Measurements from ENCODE around the gene TMEM175.

The TMEM175 gene

DNA sequence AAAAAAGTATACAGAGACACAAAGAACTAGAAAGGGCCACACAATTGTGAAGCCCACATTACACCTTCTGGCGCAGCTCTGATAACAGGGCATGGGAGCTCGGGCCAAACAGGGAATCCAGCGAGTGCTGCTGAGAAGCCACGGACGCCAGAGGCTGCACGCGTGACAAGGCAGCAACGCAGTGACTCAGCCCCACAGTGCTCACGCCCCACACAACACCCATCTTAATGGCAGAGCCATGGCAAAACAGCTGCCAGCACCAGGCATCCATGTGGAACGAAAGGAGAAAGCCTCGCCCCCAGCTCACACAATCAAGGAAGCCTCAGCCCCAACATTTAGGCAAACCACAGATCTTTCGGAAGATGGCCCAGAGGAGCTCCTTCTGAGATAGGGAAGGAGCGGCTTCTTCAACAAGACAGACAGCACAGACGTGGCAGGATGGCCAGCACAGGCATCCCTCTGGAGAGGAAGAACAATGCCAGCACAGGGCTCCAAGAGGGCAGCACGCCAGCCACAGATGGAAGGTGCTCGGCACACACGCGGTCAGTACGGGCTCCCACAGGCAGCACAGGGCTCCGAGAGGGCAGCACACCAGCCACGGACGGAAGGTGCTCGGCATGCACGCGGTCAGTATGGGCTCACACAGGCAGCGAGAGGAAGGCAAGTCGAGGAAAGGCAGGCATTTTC is 33.2 kb upstream of the TMEM175 start:
- DNase-seq (ENCODE audit: low spot score): no peak

DNA sequence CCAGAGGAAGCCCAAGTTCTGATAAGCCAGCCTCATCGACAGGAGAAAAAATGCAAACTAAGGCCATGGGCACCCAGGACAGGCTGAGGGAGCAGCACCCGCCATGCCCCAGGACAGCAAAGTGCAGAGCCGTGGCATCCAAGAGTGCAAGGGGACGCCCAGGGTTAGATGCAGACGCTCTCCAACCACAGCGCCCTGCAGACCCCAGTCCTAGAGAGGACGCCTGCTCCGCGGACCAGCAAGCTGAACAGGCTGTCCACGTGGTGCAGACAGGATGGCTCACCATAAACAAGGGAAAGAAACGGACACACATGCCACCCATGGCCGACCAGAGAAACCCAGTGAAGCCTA is 32.7 kb upstream of the TMEM175 start:
- DNase-seq (ENCODE audit: low spot score): no peak

DNA sequence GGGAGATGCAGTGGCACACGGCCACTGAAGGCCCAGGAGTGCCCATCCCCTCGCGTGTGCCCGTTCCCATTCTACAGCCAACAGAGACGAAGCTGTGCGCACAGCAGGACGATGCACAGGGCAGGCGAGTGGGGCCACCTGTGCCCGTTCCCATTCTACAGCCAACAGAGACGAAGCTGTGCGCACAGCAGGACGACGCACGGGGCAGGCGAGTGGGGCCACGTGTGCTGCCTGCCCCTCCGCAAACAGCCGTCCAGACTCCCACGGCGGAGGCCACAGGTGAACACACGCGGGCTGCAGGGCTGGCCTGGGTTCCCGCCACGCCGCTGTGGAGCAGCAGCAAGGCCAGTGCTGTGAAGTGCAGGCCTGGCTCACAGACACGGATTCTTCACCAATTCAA is 32.2 kb upstream of the TMEM175 start:
- no peak for DNase-seq (ENCODE audit: low spot score)

DNA sequence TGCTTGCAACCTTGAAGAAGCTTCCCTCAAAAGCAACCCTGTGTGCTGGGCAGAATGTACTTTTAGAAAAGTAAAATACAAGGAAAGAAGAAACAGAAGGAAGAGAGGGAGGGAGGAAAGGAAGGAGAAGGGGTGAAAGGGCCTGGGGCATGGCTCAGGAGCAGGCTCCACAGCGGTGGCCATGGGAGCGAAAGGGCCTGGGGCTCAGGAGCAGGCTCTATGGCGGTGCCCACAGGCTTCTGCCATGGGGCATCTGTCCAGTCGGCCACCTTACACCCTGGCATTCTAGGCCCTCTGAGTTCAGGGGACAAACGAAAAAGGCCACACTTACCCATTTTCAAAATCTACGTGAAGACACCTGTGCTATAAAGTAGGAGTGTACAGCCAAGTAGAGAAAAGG is 31.5 kb upstream of the TMEM175 start:
- DNase-seq (ENCODE audit: low spot score): no peak

DNA sequence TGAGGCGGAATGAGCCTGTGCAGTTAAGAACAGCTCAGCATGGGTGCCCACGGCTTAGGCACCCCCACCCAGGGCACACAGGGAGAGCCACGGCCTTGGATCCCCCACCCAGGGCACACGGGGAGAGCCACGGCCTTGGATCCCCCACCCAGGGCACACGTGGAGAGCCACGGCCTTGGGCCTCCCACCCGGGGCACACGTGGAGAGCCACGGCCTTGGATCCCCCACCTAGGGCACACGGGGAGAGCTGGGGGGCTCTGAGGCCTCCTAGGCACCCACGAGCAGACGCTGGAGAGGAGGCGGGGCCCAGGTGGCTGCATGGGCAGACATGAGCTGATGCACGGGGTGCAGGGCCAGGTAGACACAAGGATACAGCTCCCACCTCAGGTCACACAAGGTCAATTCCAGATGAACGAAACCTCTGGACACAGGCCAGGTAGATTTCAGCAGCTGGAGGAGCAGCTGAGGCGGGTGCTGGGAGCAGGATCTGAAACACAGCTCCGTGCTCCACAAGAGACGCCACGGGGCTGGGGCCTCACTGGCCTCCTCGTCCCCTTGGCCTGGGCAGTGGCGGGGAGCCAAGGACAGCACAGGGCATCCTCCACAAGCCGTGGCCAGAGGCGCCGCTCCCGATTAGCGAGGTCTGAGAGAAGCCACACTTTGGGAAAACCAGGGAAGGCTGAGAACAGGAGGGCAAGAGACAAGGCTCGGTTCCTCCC is 30.9 kb upstream of the TMEM175 start:
- no peak for DNase-seq (ENCODE audit: low spot score)

DNA sequence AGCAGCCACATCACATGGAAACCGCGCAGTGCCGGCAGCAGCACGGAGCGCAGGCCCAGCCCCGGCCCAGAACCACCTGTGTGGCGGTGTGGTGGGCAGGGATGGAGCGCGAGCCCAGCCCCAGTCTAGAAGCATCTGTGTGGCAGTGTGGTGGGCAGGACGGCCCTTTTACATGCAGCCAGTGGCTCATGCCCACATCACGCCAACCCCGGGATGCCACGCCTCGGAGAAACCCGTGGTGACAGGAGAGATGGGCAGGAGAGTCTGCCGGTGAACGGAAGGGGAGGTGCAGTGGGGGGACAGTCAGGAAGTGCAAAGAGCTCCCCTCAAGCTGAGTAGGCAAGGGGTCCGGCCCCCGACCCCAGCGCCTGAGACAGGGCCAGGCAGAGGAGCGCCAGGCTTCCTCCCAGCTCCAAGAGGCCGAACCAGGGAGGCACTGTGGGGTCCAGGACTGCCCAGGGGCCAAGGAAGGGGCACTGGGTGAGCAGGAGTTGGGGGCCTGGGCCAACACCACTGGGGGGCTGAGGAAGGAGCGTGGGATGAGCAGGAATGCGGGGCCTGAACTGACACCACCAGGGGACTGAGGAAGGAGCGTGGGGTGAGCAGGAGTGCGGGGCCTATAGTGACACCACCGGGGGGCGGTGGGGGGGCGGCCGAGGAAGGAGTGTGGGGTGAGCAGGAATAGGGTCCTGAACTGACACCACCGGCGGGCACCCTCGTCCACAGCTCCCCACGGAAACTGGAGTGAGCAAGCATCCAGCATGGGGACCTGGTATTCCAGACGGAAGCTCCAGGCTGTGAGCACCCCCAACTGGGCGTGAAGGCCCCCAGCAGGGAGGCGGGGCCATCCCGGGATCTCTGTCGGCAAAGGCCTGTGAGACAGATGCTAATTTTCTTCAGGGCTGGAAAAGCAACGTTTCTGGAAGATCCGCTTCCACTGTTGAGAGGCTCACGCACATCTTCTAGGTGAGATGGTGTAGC is 28.9 kb upstream of the TMEM175 start:
- no peak for DNase-seq (ENCODE audit: low spot score)

DNA sequence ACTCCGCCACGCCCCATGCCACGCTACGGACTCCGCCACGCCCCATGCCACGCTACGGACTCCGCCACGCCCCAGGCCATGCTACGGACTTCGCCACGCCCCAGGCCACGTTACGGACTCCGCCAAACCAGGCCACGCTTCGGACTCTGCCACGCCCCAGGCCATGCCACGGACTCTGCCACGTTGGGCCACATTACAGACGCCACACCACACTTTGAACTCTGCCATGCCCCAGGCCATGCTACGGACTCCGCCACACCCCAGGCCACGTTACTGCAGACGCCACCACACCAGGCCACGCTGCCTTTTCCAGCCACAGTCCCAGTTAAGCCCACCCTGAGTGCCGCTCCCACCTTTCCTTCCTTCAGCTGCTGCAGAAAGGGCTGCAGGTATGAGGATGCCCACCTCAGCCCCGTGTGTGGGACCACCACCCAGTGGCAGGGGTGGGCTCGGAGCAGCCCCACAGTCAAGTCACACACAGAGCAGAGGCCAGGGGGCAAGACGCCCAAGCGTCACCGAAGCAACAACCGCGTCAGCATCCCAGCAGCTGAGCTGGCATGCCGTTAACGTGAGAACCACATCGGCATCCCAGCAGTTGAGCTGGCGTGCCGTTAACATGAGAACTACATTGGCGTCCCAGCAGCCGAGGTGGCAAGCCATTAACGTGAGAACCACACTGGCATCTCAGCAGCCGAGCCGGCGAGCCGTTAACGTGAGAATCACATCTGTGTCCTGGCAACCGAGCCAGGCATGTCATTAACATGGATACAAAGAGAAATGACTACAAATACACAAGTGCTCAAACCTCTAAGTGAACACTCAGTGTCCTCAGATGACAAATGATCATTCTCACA is 26.5 kb upstream of the TMEM175 start:
- DNase-seq (ENCODE audit: low spot score): no peak

DNA sequence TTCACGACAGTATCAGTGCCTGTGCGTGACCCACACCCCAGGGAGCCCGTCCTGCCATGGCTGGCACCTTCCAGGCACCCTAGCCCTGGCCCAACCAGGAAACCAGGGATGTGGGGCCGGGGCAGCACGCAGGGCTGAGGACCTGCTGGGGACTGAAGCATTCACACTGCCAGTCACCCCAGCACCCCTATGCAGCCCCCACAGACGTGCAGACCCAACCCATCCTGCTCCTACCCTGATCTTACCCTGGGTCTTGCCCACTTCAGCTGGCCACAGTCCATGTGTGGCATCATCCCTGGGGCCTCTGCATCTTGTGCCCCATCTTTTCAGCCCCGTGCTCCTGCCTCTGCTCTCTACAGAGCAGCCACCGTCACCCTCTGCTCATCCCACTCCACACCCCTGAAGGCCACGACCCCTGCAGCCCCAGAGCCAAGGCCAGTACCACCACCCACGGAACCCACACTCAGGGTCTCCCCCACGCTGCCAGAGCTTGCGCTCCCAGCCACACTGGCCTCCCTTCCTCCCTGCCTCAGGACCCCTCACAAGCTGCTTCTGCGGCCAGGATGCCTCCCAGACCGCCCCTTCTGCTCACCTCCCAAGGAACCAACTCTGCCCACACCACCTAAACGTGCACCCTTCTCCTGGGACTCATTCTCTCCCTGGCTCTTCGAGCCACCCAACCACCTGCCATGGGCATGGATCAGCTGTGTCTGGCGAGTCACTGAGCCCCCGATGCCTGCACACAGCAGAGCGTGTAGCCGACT is 25.7 kb upstream of the TMEM175 start:
- no peak for DNase-seq (ENCODE audit: low spot score)

DNA sequence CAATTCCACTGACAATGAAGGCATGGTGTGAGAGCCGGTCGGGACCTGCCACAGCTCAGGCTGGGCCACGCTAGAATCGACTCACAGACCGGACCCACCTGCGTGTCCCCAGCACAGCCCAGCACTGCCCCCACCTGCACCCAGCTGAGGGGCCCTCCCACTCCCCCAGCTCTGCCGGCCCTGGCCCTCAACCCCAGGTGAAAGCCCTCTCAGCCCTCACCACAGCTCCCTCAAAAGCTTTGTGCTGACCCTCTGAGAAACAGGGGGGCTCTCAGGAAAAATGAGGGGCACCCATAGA is 25.2 kb upstream of the TMEM175 start:
- DNase-seq (ENCODE audit: low spot score): no peak

DNA sequence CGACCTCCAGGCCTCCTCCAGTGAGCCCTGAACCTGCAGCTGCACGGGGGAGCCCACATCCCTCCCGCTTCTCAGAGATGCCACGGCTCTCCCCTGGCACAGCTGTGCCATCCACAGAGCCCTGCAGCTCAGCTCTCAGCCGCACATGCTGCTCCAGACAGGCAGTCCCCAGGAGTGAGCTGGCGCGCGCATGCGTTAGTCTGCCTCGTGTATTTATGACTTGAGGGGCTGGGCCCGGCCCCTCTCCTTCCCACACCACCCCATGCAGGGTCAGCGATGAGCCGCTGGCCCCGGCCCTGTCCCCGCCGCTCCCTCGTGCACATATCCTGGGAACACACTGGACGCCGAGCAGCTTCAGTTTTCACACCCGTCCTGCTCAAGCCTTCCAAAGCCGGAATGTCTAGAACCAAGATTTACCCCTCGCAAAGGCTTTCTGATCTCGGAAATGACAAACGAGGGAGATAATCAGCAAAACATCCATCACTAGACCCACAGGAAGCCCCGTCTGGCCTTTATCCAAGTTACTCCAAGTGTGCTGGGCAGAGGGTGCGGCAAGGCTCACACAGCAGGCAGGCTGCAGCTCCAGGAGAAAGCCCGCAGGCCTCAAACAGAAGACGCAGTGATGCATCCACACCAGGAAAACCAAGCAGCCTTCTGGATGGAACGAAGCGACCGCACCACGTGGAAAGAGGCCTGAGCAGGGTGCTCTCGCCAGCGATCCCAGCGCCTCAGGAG is 24.4 kb upstream of the TMEM175 start:
- no peak for DNase-seq (ENCODE audit: low spot score)

DNA sequence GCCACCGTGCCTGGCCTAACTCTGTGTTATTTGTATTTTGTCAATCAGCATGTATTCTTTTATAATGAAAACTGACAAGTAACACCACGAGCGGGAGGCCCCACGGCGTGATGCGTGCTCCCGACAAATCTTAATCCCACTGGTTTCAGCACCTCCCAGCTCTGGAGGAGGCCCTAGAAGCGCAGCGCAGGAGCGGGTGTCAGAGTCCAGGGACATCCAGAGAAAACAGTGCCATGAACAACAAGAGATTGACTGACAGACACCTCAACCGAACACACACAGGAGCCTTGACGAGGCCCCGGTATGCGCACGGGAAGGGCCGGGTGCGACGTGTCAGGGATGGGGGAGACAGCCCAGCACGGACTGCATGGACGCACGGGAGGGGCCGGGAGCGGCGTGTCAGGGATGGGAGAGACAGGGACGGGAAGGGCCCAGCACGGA is 23.1 kb upstream of the TMEM175 start:
- DNase-seq (ENCODE audit: low spot score): no peak

DNA sequence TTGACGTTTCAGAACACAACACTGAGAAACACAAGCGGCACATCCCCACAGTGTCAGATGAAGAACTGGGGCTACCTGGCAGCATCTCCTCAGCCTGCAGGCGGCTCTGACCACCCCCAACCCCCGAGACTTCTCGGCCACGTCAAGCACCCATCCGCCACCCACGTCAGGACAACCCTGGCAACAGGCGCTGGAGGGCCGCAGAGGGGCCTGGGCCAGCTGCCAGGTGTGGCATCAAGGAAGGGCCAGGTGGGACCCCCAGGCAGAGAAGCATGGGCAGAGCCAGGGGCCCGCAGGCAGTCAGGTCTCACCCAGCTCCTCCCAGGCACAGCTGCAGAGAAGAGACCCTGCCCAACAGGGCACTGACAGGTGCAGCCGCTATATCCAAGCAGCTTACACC is 22.4 kb upstream of the TMEM175 start:
- no peak for DNase-seq (ENCODE audit: low spot score)

DNA sequence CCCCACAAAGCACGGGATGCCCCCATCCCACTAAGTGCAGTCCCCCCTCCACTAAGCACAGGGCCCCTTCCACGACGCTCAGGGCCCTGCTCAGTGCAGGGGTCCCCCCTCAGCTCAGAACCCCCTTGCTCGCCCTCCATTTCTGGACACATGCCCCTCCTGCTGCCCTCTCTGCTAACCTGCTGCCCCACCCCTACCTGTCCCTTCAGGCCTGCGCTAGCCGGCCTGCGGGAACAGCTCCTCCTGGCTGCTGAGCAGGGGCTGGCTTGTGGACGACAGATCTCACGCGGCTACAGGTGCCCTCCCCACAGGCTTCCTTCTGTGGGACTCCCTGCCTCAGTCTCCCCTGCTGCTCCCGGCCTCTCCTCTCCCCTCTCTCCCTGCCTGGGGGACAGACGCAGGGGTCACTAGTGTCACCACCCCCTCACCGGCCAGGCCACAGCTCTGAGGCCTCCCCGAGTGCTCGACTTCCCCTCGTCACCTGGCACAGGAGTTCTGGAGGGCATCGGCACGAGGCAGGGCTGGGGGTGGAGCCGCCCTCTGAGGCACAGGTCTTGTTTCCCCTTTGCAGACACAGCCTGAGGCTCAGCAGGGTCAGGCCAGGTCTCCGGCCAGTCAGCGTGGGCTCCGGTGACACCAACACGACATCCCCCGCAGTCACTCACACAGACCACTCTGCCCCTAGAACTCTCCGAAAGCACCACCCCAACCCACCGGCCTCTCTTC is 21.7 kb upstream of the TMEM175 start:
- no peak for DNase-seq (ENCODE audit: low spot score)

DNA sequence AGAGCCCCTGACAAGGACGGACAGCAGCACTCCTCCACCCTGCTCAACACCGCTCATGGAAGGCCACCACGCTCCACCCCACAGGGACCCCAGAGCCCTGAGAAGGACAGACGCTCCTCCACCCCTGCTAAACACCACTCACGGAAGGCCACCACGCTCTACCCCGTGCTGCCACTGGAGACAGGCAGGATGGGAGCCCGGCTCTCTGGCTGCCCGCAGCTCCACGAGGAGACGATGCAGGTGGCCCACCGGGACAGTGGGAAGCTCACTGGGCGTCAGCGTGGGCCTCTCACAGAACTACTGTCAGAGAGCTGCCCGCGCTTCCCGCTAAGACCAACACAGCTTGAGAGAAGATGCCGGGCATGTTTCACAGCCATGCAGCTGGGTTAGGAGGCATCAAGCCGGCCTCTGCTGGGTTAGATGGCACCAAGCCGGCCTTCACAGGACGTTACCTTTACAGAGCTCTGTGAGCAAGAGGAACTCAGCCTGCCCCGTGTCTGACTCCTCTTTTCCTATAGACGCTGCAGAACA is 21.0 kb upstream of the TMEM175 start:
- DNase-seq (ENCODE audit: low spot score): no peak

DNA sequence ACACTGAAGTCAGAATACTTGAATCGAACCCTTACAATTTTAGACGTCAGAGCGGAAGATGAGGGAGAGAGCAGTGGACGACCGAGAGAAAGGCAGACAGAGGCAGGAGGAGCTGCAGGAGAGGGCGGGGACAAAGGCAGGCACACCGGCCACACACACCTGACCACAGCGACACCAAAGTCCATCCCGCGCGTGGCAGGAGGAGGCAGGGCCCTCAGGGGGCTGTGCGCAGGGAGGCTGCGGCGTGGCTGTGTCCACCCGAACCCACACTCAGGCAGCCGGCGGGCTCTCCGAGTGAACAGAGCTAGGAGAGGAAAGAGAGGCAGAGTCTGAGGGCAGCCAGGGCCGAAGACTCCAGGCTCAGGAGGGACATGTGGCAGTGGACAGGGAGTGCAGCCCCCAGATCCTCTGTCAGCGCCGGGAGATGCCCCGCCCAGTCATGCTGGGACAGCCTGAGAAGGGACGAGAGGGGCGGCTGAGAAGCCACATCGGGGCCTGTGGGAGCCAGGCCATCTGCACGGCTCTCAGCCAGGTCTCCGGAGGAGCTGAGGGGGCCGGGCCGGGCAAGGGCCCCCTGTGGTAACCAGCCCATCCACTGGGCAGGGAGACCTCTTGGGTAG is 20.3 kb upstream of the TMEM175 start:
- no peak for DNase-seq (ENCODE audit: low spot score)

DNA sequence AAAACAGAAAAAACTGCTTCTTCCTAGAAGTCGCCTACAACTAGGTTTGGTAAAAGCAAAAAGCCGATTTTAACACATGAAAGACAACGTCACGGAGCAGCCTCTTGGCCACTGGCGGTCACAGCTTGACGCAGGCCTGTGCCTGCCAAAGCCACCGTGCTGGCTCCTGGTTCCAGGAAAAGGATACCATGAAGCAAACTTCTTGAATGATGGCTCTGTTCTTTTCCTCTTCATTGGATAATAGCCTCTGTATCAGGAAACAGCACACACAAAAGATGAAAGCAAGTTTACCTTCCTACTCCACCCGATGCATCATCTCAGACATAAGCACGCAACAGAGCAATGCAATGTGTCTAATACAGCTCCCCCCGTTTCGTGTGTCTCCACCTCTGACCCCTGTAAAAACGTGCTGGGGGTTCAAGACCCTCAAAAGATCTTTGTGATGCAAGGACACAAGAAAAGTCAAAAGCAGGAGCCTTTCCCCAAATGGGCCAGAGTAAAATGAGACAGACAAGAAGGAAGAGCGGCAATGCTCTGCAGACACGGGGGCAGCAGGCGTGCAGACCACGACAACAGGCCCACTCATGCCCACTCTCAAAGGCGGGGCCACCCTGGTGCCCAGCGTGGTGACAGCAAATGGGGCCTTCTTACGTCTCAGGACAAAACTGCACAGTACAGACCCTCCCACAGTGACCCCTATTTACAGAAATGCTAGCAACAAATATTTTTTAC is 19.5 kb upstream of the TMEM175 start:
- DNase-seq (ENCODE audit: low spot score): no peak

DNA sequence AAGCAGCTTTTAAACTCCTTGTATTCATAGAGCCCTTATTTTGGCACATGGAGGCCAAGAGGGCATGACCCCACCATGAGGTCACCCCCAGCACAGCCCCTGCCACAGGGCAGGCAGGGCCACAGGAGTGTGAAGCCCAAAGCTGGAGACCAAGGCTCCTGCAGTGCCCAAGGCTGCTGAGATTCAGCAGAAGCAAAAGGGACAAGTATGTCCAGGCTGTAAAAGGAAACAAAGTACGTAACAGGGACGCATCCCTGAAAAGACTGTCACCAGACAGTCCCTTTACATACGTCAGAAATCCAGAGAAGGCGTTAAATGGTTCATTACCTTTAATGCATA is 19.0 kb upstream of the TMEM175 start:
- no peak for DNase-seq (ENCODE audit: low spot score)

DNA sequence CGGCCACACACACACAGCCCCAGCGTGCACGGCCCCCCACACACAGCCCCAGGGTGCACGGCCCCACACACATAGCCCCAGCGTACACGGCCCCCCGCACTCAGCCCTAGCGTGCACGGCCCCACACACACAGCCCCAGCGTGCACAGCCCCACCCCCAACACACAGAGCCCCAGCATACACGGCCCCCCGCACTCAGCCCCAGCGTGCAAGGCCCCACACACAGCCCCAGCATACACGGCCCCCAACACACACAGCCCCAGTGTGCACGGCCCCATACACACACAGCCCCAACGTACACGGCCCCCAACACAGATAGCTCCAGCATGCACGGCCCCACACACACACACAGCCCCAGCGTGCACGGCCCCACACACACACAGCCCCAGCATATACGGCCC is 17.7 kb upstream of the TMEM175 start:
- no peak for DNase-seq (ENCODE audit: low spot score)

DNA sequence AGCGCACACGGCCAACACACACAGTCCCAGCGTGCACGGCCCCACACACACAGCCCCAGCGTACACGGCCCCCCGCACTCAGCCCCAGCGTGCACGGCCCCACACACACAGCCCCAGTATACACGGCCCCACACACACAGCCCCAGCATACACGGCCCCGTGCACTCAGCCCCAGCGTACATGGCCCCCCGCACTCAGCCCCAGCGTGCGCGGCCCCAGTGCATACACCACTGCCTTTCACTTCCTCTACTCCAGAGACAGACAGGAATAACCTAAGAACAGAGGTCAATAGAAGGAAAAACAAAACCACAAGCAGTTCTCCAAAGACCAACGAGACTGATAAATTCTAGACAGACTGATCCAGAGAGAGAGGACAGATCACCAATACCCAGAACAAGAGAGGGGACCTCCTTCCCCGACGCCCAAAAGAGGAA is 17.2 kb upstream of the TMEM175 start:
- DNase-seq (ENCODE audit: low spot score): no peak

Measured in hematopoietic multipotent progenitor cell treated with erythropoietin and hydrocortisone succinate and interleukin-3 and kit ligand, for 15 days (in vitro differentiated cells).